Stimulated activated CD8-positive, alpha-beta memory T cell treated with anti-CD3 and anti-CD28 coated beads, Interleukin-7, amount 100 ng/mL, for 4 hours (primary cell): ENCODE results near the gene HERC2.

Experiments
- DNase-seq, 2 donors: peaks; one replicate each; pipeline ENCODE4 v3.0.0-alpha.2; 2020; ENCODE audit warnings: low read depth in 2 of 2

The HERC2 gene

GRCh38 chr15:28112101-28112760 is 209.7 kb downstream of the HERC2 start:
- DNase-seq, result no peak

- DNase-seq, result no peak
Measured at GRCh38 chr15:28111543-28111942, 210.4 kb downstream of the HERC2 start.

- no peak for DNase-seq
Measured at GRCh38 chr15:28110481-28110881, 211.5 kb downstream of the HERC2 start.

- no peak for DNase-seq
Measured at GRCh38 chr15:28109626-28110455, 212.1 kb downstream of the HERC2 start.

GRCh38 chr15:28107904-28108275 is 214.1 kb downstream of the HERC2 start:
- no peak for DNase-seq

GRCh38 chr15:28107111-28107903 is 214.7 kb downstream of the HERC2 start:
- no peak for DNase-seq

DNA sequence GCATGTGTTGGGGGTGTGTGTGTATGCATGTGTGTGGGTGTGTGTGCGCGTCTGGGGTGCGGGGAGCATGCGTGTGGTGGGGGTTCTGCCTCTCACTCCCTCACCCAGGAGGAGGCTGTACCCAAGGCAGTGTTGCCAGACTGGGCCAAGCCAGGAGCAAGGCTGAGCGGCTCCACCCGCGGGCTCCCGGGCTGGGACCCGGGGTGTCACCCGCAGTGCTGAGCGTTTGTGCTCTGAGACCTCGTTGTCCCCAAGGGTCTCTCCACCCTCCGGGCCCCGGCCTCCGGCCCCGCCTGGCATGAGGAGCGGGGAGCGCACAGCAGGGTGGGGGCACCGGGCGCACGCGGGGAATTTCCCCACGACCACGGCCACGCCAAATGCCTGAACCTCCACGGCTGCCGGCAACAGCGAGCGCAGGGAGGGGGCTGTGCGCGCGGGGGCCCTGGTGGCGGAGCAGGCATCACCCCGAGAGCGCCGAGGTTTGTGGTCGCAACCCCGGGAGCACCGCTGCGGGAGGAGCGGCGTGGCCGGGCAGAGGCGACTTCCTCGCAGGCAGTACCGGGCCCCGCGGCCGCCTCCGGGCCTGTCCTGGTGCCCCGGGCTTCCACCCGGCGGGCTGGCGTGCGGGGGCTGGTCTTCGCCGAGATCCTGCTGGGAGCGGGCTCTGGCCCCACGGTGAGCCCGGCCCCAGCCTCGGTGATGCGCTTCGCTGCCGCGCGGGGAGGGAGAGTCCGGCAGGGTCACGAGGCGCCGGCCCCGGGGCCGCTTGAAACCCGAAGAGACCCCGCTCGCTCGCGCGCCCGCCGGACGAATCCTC is 215.5 kb downstream of the HERC2 start:
- no peak for DNase-seq

- no peak for DNase-seq
Measured at GRCh38 chr15:28105793-28106192, 216.2 kb downstream of the HERC2 start.

- no peak for DNase-seq
Measured at GRCh38 chr15:28105224-28105791, 216.7 kb downstream of the HERC2 start.

DNA sequence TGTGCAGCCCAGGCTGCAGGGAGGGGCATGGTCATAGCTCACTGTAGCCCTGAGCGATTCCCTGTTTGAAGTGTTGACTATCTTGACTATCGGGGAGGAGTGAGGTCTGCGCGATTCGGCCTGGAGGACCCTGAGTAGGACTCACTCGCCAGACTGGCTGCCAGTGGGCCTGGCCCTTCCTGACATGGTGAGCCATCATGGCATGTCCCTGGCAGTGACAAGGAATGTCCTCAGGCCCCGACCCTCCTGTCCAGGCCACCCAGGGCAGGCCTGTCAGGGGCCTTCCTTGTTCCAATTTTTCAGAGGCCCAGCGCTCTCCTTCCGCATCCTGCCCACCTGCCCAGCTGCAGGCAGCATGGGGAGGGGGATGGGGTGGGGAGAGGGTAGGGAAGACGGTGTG is 217.7 kb downstream of the HERC2 start:
- DNase-seq, result no peak

DNA sequence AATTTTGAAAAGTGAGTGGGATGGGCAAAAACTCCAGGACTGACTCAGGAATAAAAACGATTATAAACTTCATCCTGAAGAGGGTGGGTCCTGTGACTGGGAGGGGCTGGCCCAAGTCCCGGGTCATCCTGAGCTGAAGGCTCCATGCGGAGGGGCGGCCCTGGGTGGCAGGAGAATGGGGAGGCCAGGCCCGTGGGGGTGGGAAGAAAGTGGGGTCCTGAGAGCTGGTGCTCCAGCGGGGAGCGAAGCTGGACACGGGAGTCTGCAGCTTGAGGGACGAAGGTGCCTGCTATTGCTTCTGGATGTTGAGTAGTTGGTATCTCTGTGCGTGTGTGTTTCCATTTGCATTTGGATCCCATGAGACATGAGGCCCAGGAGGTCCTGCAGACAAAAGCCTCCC is 218.1 kb downstream of the HERC2 start:
- no peak for DNase-seq

- DNase-seq, result no peak
Measured at GRCh38 chr15:28101983-28102441, 220.0 kb downstream of the HERC2 start.

GRCh38 chr15:28101201-28101600 is 220.8 kb downstream of the HERC2 start:
- DNase-seq, result no peak

DNA sequence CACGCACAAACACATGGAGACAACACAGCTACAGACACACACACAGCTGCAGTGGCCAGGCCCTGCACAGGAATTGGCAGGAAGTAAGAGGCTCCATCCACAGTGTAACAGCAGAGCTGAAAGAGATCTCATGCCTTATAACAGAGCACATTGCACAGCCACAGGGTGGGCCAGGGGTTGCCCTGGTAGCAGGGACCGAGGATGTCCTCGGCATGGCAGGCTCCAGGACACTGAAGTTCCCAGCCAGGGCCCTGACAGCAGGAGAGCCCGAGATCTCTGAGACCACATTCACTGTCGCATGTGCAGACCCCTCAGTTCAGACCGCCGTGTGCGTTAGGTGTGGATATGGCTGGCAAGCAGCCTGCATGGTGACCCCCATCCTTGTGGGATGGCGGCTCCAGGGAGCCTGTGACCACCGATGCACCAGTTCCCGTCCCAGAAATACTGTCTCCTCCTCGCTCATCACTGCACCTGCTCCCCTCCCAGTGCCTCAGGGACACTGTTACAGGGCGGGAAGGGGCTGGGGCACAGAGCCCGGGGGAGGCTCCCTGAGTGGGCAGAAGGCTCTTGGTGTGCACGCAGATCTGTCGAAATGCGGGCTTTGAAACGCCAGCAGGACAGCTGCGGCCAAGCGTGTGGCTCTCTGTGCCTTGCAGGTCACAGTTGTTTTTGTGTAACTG is 221.3 kb downstream of the HERC2 start:
- DNase-seq, result no peak

DNA sequence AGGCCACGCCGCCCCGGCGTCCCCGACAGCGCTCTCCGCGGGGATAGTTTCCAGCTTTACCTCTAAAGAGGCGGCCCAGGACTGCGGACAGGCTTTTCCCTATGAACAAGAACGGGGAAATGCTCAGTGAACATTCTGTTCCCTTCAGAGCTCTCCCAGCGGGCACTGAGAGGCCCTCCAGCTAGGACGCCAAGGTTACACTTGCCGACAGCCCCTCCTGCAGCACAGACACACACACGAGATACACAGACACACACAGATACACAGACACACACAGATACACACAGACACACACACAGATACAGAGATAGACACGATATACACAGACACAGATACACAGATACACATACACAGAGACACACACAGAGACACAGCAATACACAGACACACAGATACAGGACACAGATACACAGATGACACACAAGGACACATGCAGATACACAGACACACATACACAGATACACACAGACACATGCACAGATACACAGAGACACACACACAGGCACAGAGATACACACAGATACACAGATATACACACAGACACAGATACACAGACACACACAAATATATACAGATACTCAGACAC is 222.3 kb downstream of the HERC2 start:
- DNase-seq, result no peak

GRCh38 chr15:28098766-28099554 is 223.0 kb downstream of the HERC2 start, which contains the start of gene OCA2:
OCA2 (minus strand) TSS chr15:28099315; CDS start chr15:28081874, 17,441 bp downstream.
- DNase-seq, result peak; percentile 50 to 53

DNA sequence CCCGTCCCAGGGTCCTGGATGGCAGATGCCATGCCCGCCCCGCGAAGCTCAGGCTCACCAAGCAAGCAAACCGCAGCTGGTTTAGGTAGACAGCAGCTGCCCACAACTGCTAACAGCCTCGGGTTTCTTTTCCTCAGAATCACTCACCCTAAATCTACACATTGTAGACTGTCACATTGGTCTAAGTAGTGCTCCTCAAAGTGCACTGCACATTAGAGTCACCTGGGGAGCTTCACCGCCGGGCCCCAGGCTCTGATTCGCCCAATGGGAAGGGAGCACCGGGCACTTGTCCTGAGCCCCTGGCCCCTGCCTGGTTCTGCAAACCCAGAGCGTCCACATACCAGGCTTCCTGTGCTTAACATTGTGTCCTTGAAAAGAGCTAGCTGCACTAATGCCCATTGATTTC is 223.6 kb downstream of the HERC2 start:
- DNase-seq, result no peak

DNA sequence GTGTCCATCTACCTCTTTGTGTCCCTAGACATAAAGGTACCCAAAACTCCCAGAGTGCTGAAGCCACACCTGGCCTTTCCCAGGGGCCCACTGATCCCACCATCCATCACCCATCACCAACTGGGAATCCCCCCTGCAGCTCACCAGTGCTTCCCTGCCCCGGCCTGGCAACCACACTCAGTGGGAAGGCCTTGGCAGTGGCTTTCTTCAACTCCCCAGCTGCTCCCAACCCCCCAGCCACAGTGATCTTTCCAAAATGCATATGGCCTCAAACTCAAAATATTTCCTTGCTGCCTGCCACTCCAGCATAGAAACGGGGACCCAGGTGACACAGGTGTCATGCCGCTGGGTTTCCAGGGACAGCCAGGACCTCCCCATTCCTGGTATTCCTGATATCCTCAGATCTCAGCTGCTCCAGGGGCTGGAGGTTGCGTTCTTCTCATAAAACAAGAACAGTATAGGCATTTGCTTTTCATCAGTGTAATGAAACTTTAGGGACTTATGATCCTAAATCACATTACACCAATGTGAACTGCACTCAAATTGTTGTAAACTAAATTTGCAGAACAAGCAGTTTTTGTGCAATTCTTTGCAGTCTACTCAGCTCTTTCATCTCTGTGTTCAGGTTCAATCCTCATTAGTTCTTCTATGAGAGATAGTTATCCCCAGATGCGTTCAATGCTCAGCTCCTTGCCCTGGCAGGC is 224.2 kb downstream of the HERC2 start:
- DNase-seq, result no peak
